OCI-LY7 (cell line): ENCODE results near the gene EIF4E1B. TPM values are rescaled to one million over a fixed set of nuclear protein-coding genes. Genes with fewer than 3 reads are reported as not detected.

Source experiments
- BruUV-seq: library from RNA; stranded (reverse); fragments of 400-500 nt; replicated peaks from 2 replicates; lab custom pipeline; 2021; lab: Mats Ljungman, UMichigan
- CTCF ChIA-PET: fragments of 300-600 bp; sonication (Branson Sonifier 250); formaldehyde crosslinking; loops from one replicate; lab custom pipeline; 2022; ENCODE audit warnings: antibody characterized with exemption; ENCODE audit not compliant: unreplicated experiment; lab: Charles Lee
- POLR2A ChIA-PET: fragments of 300-600 bp; sonication (Branson Sonifier 250); formaldehyde crosslinking; loops from one replicate; lab custom pipeline; 2022; ENCODE audit warnings: antibody characterized with exemption; lab: Charles Lee
- DNase-seq: peaks from one replicate; pipeline ENCODE4 v3.0.0-alpha.2; 2015; ENCODE audit warnings: low spot score
- H2AFZ ChIP-seq: fragments of 200-600 bp; sonication (generic), shearing (Covaris generic); 2 replicates; pipeline ENCODE4 v1.6.1; 2014; ENCODE audit warnings: mild to moderate bottlenecking, antibody characterized with exemption, low read length, moderate library complexity
- H3K27ac ChIP-seq: fragments of 200-600 bp; sonication (generic); 2 replicates; pipeline ENCODE4 v1.5.1; 2014; ENCODE audit warnings: mixed run types, low read depth, mild to moderate bottlenecking, moderate library complexity, low read length, inconsistent platforms; ENCODE audit not compliant: poor library complexity, severe bottlenecking
- H3K36me3 ChIP-seq: fragments of 200-600 bp; sonication (generic); 2 replicates; pipeline ENCODE4 v1.6.1; 2014; ENCODE audit warnings: mild to moderate bottlenecking, antibody characterized with exemption, low read length, moderate library complexity, mixed read lengths; ENCODE audit not compliant: insufficient read depth
- H3K4me1 ChIP-seq: fragments of 200-600 bp; sonication (generic); 2 replicates; pipeline ENCODE4 v1.5.1; 2014; ENCODE audit warnings: mild to moderate bottlenecking, low read length; ENCODE audit not compliant: insufficient read depth, poor library complexity, severe bottlenecking
- H3K4me2 ChIP-seq: fragments of 200-600 bp; sonication (generic); 2 replicates; pipeline ENCODE4 v1.6.1; 2014; ENCODE audit warnings: mild to moderate bottlenecking, low read length
- H3K4me3 ChIP-seq: fragments of 200-600 bp; sonication (generic); 2 replicates; pipeline ENCODE4 v1.5.1; 2014; ENCODE audit warnings: mild to moderate bottlenecking, low read depth, low read length; ENCODE audit not compliant: poor library complexity, severe bottlenecking
- H3K79me2 ChIP-seq: fragments of 200-600 bp; sonication (generic); 2 replicates; pipeline ENCODE4 v1.6.1; 2016; ENCODE audit warnings: low read depth, mild to moderate bottlenecking, low read length, moderate library complexity, mixed read lengths; ENCODE audit not compliant: insufficient read depth
- H3K9me2 ChIP-seq: fragments of 200-600 bp; sonication (generic); 2 replicates; pipeline ENCODE4 v1.6.1; 2016; ENCODE audit warnings: mild to moderate bottlenecking, low read length, mixed read lengths; ENCODE audit not compliant: insufficient read depth
- H3K9me3 ChIP-seq: fragments of 200-600 bp; sonication (generic); 2 replicates; pipeline ENCODE4 v1.6.1; 2014; ENCODE audit warnings: mild to moderate bottlenecking, mixed run types, low read length, mixed read lengths
- H4K20me1 ChIP-seq: fragments of 200-600 bp; sonication (generic); 2 replicates; pipeline ENCODE4 v1.6.1; 2014; ENCODE audit warnings: mild to moderate bottlenecking, antibody characterized with exemption, low read length, moderate library complexity, mixed read lengths; ENCODE audit not compliant: insufficient read depth
- EZH2phosphoT487 ChIP-seq: fragments of 200-600 bp; sonication (generic); IDR thresholded peaks from 2 replicates; pipeline ENCODE4 v1.6.1; 2018; ENCODE audit warnings: low read depth, borderline replicate concordance, mild to moderate bottlenecking, mixed run types, antibody characterized with exemption, low read length, moderate library complexity, mixed read lengths
- intact Hi-C: fragments of 100-400 bp; cut with micrococcal nuclease; formaldehyde crosslinking; loops from one replicate; pipeline ENCODE4 v1.10.0; 2022; ENCODE audit not compliant: unreplicated experiment
- total RNA-seq, 2 experiments: library from RNA; depleted of rRNA in 1 of 2; stranded (reverse); fragments of >200 nt in 1 of 2; shearing (Covaris generic) in 1 of 2; gene quantifications; 2 replicates each; pipeline ENCODE4 v1.2.3, GENCODE V29; 2014 to 2022
- TF ChIP-seq, protein P1 (sequence below): fragments of 200-600 bp; sonication (generic); conservative IDR thresholded peaks from 2 replicates; pipeline ENCODE4 v1.5.1; 2014; ENCODE audit warnings: mild to moderate bottlenecking, antibody characterized with exemption, low read length, moderate library complexity, mixed read lengths

The EIF4E1B gene
- total RNA-seq, 2 experiments from 2014 or later = 0.16 to 2.4 TPM

DNA sequence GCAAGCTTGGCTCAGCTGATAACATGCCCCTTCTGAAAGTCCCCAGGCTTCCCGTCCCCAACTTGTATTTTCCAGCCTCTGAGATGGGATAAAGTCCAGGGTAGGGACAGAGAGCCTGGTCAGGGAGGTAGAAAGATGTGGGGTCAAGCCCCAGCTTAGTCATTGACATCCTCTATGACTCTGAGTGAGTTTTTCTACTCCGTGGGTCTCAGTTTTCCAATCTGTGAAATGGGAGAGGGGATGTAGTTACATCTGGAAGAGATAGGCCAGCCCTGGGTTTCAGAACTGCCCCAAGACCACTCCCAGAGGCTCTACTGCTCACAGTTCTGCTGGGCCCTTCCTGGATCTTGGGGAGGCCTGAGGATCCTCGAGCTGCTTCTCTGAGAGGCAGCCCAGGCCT, 23.6 kb upstream of the EIF4E1B start:
- intact Hi-C loops = no loop called here
- Histone ChIP-seq H3K36me3 (no peaks in the 10 kb centered on the region), H3K79me2 (no peaks in the 10 kb centered on the region), H3K27ac (no peak overlapping the region), H4K20me1 (no peaks in the 10 kb centered on the region), H3K9me3 (no peaks in the 10 kb centered on the region), H2AFZ (no peak overlapping the region), H3K4me3 (no peak overlapping the region), H3K4me1 (peaks cover 14% of the 10 kb centered on the region), H3K9me2 (no peaks in the 10 kb centered on the region), H3K4me2 (no peak overlapping the region)
- TF ChIP-seq, protein P1, sequence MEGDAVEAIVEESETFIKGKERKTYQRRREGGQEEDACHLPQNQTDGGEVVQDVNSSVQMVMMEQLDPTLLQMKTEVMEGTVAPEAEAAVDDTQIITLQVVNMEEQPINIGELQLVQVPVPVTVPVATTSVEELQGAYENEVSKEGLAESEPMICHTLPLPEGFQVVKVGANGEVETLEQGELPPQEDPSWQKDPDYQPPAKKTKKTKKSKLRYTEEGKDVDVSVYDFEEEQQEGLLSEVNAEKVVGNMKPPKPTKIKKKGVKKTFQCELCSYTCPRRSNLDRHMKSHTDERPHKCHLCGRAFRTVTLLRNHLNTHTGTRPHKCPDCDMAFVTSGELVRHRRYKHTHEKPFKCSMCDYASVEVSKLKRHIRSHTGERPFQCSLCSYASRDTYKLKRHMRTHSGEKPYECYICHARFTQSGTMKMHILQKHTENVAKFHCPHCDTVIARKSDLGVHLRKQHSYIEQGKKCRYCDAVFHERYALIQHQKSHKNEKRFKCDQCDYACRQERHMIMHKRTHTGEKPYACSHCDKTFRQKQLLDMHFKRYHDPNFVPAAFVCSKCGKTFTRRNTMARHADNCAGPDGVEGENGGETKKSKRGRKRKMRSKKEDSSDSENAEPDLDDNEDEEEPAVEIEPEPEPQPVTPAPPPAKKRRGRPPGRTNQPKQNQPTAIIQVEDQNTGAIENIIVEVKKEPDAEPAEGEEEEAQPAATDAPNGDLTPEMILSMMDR = no peak
- TF ChIP-seq EZH2phosphoT487 = no peak
- ChIA-PET CTCF (interaction anchor here (0.6 kb wide), 1 partner anchor 41 kb away, joined by 9 read pairs; the partner anchor contains the start of gene TSPAN17), POLR2A (no interaction called here)
- BruUV-seq = no TSS peak
- no peak for DNase-seq

- H3K4me2 ChIP-seq = no peak overlapping the region
- no TSS peak for BruUV-seq
- no peaks in the 10 kb centered on the region for H3K79me2 ChIP-seq
- ChIA-PET POLR2A (interaction anchor here (1.0 kb wide), 1 partner anchor 21 kb away, joined by 3 read pairs; no protein-coding TSS in a partner anchor), CTCF (no interaction called here)
- intact Hi-C loops = no loop called here
- no peak overlapping the region for H3K27ac ChIP-seq
- H3K9me3 ChIP-seq = no peaks in the 10 kb centered on the region
- no peak overlapping the region for H2AFZ ChIP-seq
- no peaks in the 10 kb centered on the region for H4K20me1 ChIP-seq
- no peak for TF ChIP-seq EZH2phosphoT487
- TF ChIP-seq, protein P1 = no peak
- no peaks in the 10 kb centered on the region for H3K36me3 ChIP-seq
- no peaks in the 10 kb centered on the region for H3K9me2 ChIP-seq
- DNase-seq = no peak
- H3K4me3 ChIP-seq = no peak overlapping the region
- H3K4me1 ChIP-seq = peaks cover 14% of the 10 kb centered on the region
Measured at GRCh38 chr5:176608142-176608705, 22.3 kb upstream of the EIF4E1B start.
